OCI-LY1 (cell line): ENCODE data around the gene METTL26.

Experiments used
- H2AFZ ChIP-seq: fragments of 200-600 bp; sonication (generic), shearing (Covaris generic); 2 replicates; pipeline ENCODE4 v1.6.0; 2014; ENCODE audit warnings: antibody characterized with exemption, mild to moderate bottlenecking, low read length
- H3F3A ChIP-seq: fragments of 200-600 bp; sonication (generic), shearing (Covaris generic); 2 replicates; pipeline ENCODE4 v1.6.0; 2014; ENCODE audit warnings: mild to moderate bottlenecking, antibody characterized with exemption, low read length, moderate library complexity; ENCODE audit not compliant: insufficient read depth
- H3K27ac ChIP-seq: fragments of 200-600 bp; sonication (generic); 2 replicates; pipeline ENCODE4 v1.5.1; 2014; ENCODE audit warnings: low read length, mixed run types, mild to moderate bottlenecking, low read depth; ENCODE audit not compliant: poor library complexity, severe bottlenecking
- H3K27me3 ChIP-seq: fragments of 200-600 bp; sonication (generic); 2 replicates; pipeline ENCODE4 v1.6.0; 2014; ENCODE audit warnings: antibody characterized with exemption, mild to moderate bottlenecking, low read length, moderate library complexity; ENCODE audit not compliant: insufficient read depth
- H3K36me3 ChIP-seq: fragments of 200-600 bp; sonication (generic); 2 replicates; pipeline ENCODE4 v1.6.1; 2014; ENCODE audit warnings: mild to moderate bottlenecking, antibody characterized with exemption, low read length, moderate library complexity, mixed read lengths; ENCODE audit not compliant: insufficient read depth
- H3K4me1 ChIP-seq: fragments of 200-600 bp; sonication (generic); 2 replicates; pipeline ENCODE4 v1.5.1; 2014; ENCODE audit warnings: mild to moderate bottlenecking, low read length, moderate library complexity; ENCODE audit not compliant: insufficient read depth, severe bottlenecking
- H3K4me2 ChIP-seq: fragments of 200-600 bp; sonication (generic), shearing (Covaris generic); 2 replicates; pipeline ENCODE4 v1.6.1; 2014; ENCODE audit warnings: low read length
- H3K4me3 ChIP-seq: fragments of 200-600 bp; sonication (generic); 2 replicates; pipeline ENCODE4 v1.5.1; 2014; ENCODE audit warnings: low read length, low read depth, mild to moderate bottlenecking, mixed read lengths; ENCODE audit not compliant: poor library complexity, severe bottlenecking
- H3K79me2 ChIP-seq: fragments of 200-600 bp; shearing (Covaris generic); 2 replicates; pipeline ENCODE4 v1.6.1; 2016; ENCODE audit warnings: mixed run types, low read length, mixed read lengths; ENCODE audit not compliant: insufficient read depth
- H3K9ac ChIP-seq: fragments of 200-600 bp; sonication (generic), shearing (Covaris generic); 2 replicates; pipeline ENCODE4 v1.6.1; 2014; ENCODE audit warnings: mild to moderate bottlenecking, low read length, mixed read lengths
- H3K9me2 ChIP-seq: fragments of 200-600 bp; sonication (generic), shearing (Covaris generic); 2 replicates; pipeline ENCODE4 v1.6.1; 2014; ENCODE audit warnings: low read depth, mild to moderate bottlenecking, low read length, mixed read lengths
- H3K9me3 ChIP-seq: fragments of 200-600 bp; shearing (Covaris generic); 2 replicates; pipeline ENCODE4 v1.6.1; 2014; ENCODE audit warnings: low read length, mixed read lengths
- H4K20me1 ChIP-seq: fragments of 200-600 bp; sonication (generic), shearing (Covaris generic); 2 replicates; pipeline ENCODE4 v1.6.0; 2016; ENCODE audit warnings: mild to moderate bottlenecking, low read length; ENCODE audit not compliant: insufficient read depth
- EZH2 ChIP-seq: fragments of 200-600 bp; sonication (generic), shearing (Covaris generic); IDR thresholded peaks from 2 replicates; pipeline ENCODE4 v1.8.0; 2017; ENCODE audit warnings: borderline replicate concordance, mixed run types, mild to moderate bottlenecking, antibody characterized with exemption, low read length, moderate library complexity, mixed read lengths
- TF ChIP-seq, protein P1 (sequence below): fragments of 200-600 bp; sonication (generic), shearing (Covaris generic); IDR thresholded peaks from 2 replicates; pipeline ENCODE4 v1.5.1; 2017; ENCODE audit warnings: mild to moderate bottlenecking, antibody characterized with exemption, low read length, moderate library complexity, mixed read lengths

Gene METTL26

GRCh38 chr16:660459-661183 is 24.5 kb upstream of the METTL26 start:
- Histone ChIP-seq H3K9me3 (no peaks in the 10 kb centered on the region), H3K9me2 (no peaks in the 10 kb centered on the region), H3K4me1 (peaks cover 6% of the 10 kb centered on the region), H4K20me1 (no peaks in the 10 kb centered on the region), H3F3A (no peaks in the 10 kb centered on the region), H3K9ac (0 out of 2 replicates have a peak overlapping the region, but pooled peaks have one; percentile 0), H2AFZ (no peak overlapping the region), H3K4me2 (peak overlapping the region; percentile 25; the same call in 1 of the 2 replicates), H3K36me3 (peaks cover 47% of the 10 kb centered on the region), H3K4me3 (no peak overlapping the region), H3K27ac (no peak overlapping the region), H3K27me3 (no peaks in the 10 kb centered on the region), H3K79me2 (no peaks in the 10 kb centered on the region)
- TF ChIP-seq, protein P1, sequence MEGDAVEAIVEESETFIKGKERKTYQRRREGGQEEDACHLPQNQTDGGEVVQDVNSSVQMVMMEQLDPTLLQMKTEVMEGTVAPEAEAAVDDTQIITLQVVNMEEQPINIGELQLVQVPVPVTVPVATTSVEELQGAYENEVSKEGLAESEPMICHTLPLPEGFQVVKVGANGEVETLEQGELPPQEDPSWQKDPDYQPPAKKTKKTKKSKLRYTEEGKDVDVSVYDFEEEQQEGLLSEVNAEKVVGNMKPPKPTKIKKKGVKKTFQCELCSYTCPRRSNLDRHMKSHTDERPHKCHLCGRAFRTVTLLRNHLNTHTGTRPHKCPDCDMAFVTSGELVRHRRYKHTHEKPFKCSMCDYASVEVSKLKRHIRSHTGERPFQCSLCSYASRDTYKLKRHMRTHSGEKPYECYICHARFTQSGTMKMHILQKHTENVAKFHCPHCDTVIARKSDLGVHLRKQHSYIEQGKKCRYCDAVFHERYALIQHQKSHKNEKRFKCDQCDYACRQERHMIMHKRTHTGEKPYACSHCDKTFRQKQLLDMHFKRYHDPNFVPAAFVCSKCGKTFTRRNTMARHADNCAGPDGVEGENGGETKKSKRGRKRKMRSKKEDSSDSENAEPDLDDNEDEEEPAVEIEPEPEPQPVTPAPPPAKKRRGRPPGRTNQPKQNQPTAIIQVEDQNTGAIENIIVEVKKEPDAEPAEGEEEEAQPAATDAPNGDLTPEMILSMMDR, result peak; percentile 29
- no peak for TF ChIP-seq EZH2

- H3K36me3 ChIP-seq, result peaks cover 50% of the 10 kb centered on the region
- no peaks in the 10 kb centered on the region for H4K20me1 ChIP-seq
- H3K4me3 ChIP-seq, result no peak overlapping the region
- H3K27me3 ChIP-seq, result no peaks in the 10 kb centered on the region
- no peak overlapping the region for H3K9ac ChIP-seq
- peaks cover 6% of the 10 kb centered on the region for H3K4me1 ChIP-seq
- H3F3A ChIP-seq, result no peaks in the 10 kb centered on the region
- TF ChIP-seq, protein P1, result no peak
- TF ChIP-seq EZH2, result no peak
- H3K4me2 ChIP-seq, result no peak overlapping the region
- no peaks in the 10 kb centered on the region for H3K9me3 ChIP-seq
- H3K27ac ChIP-seq, result no peak overlapping the region
- H3K9me2 ChIP-seq, result no peaks in the 10 kb centered on the region
- H2AFZ ChIP-seq, result no peak overlapping the region
- H3K79me2 ChIP-seq, result no peaks in the 10 kb centered on the region
Measured at GRCh38 chr16:660132-660458, 24.0 kb upstream of the METTL26 start.

- Histone ChIP-seq H3K27ac (no peak overlapping the region), H2AFZ (no peak overlapping the region), H3K4me2 (no peak overlapping the region), H3K36me3 (peaks cover 50% of the 10 kb centered on the region), H3K9ac (no peak overlapping the region), H3K27me3 (no peaks in the 10 kb centered on the region), H3K9me3 (no peaks in the 10 kb centered on the region), H3K4me1 (peaks cover 6% of the 10 kb centered on the region), H4K20me1 (no peaks in the 10 kb centered on the region), H3K79me2 (no peaks in the 10 kb centered on the region), H3K9me2 (no peaks in the 10 kb centered on the region), H3K4me3 (no peak overlapping the region), H3F3A (no peaks in the 10 kb centered on the region)
- TF ChIP-seq, protein P1, result no peak
- no peak for TF ChIP-seq EZH2
Measured at GRCh38 chr16:659618-660017, 23.5 kb upstream of the METTL26 start.
